HG03135 (cell line): ENCODE measurements around the gene PIP5KL1.
"Not testable (repeated sequence)": the region's sequence is repeated elsewhere in the genome, so short reads cannot be mapped to it uniquely, and the experiment has no call there.

Source experiments
- ATAC-seq: cut with Tn5 transposase; IDR thresholded peaks from one replicate; pipeline ENCODE4 v1.9.1; 2021; ENCODE audit warnings: mild to moderate bottlenecking, moderate library complexity; ENCODE audit not compliant: unreplicated experiment

PIP5KL1 gene

GRCh38 chr9:127896395-127897192, 34.0 kb downstream of the PIP5KL1 start:
- no peak for ATAC-seq

- ATAC-seq: no peak
Measured at GRCh38 chr9:127895811-127896210, 34.8 kb downstream of the PIP5KL1 start.

- no peak for ATAC-seq
Measured at GRCh38 chr9:127893392-127893791, 37.2 kb downstream of the PIP5KL1 start.

GRCh38 chr9:127892831-127893230, 37.7 kb downstream of the PIP5KL1 start:
- no peak for ATAC-seq

GRCh38 chr9:127890053-127890452, 40.5 kb downstream of the PIP5KL1 start:
- ATAC-seq: no peak

- no peak for ATAC-seq
Measured at GRCh38 chr9:127887792-127888191, 42.8 kb downstream of the PIP5KL1 start.

- ATAC-seq: no peak
Measured at GRCh38 chr9:127886401-127886972, 44.1 kb downstream of the PIP5KL1 start.

- no peak for ATAC-seq
Measured at GRCh38 chr9:127885508-127886281, 44.9 kb downstream of the PIP5KL1 start.

- no peak for ATAC-seq
Measured at GRCh38 chr9:127884976-127885490, 45.5 kb downstream of the PIP5KL1 start.

GRCh38 chr9:127884427-127884911, 46.1 kb downstream of the PIP5KL1 start:
- ATAC-seq: no peak

GRCh38 chr9:127883959-127884358, 46.6 kb downstream of the PIP5KL1 start:
- no peak for ATAC-seq

- not testable (repeated sequence) for ATAC-seq
Measured at GRCh38 chr9:127881715-127882114, 48.9 kb downstream of the PIP5KL1 start.

- no peak for ATAC-seq
Measured at GRCh38 chr9:127880143-127880542, 50.4 kb downstream of the PIP5KL1 start.

GRCh38 chr9:127878652-127879390, 51.8 kb downstream of the PIP5KL1 start:
- no peak for ATAC-seq

- no peak for ATAC-seq
Measured at GRCh38 chr9:127878001-127878651, 52.5 kb downstream of the PIP5KL1 start.

GRCh38 chr9:127877566-127877998, 53.0 kb downstream of the PIP5KL1 start, which contains the start of gene AK1:
TSS of gene AK1 (minus strand) at chr9:127877675. CDS start at chr9:127874617, 3,058 bp downstream.
- no peak for ATAC-seq

GRCh38 chr9:127876764-127877562, 53.6 kb downstream of the PIP5KL1 start:
- ATAC-seq: no peak

GRCh38 chr9:127876026-127876763, 54.4 kb downstream of the PIP5KL1 start:
- no peak for ATAC-seq
